Activated CD8-positive, alpha-beta T cell treated with anti-CD3 and anti-CD28 coated beads for 36 hours (primary cell): ENCODE results near the gene LHX1. TPM values are rescaled to one million over a fixed set of nuclear protein-coding genes. Genes with fewer than 3 reads are reported as not detected.

Experiments used
- ATAC-seq: fragments of 200-7000 bp; cut with Tn5 transposase; one replicate; pipeline ENCODE4 v1.10.0; 2021; ENCODE audit warnings: mild to moderate bottlenecking, moderate library complexity
- CTCF ChIA-PET: fragments of 350-600 bp; sonication (Branson Sonifier 250); formaldehyde crosslinking; loops from one replicate; lab custom pipeline; 2021; ENCODE audit warnings: antibody characterized with exemption; lab: Charles Lee
- POLR2A ChIA-PET: fragments of 350-600 bp; sonication (Branson Sonifier 250); formaldehyde crosslinking; loops from one replicate; lab custom pipeline; 2021; ENCODE audit warnings: antibody characterized with exemption; lab: Charles Lee
- DNase-seq: peaks from one replicate; pipeline ENCODE4 v3.0.0-alpha.2; 2020
- H3K27ac Mint-ChIP-seq: one replicate; pipeline ENCODE4 v1.8.0; 2021; ENCODE audit warnings: mild to moderate bottlenecking, mixed read lengths
- H3K27me3 Mint-ChIP-seq: one replicate; pipeline ENCODE4 v1.8.0; 2021; ENCODE audit warnings: mixed read lengths
- H3K36me3 Mint-ChIP-seq: one replicate; pipeline ENCODE4 v1.8.0; 2021; ENCODE audit warnings: low read depth, mixed read lengths
- H3K4me1 Mint-ChIP-seq: one replicate; pipeline ENCODE4 v1.8.0; 2021; ENCODE audit warnings: low read depth, mixed read lengths
- H3K4me3 Mint-ChIP-seq: one replicate; pipeline ENCODE4 v1.8.0; 2021; ENCODE audit warnings: mild to moderate bottlenecking, moderate library complexity, mixed read lengths
- H3K9me3 Mint-ChIP-seq: one replicate; pipeline ENCODE4 v1.8.0; 2021; ENCODE audit warnings: mixed read lengths
- intact Hi-C: fragments of 100-400 bp; cut with micrococcal nuclease; formaldehyde crosslinking; loops from one replicate; pipeline ENCODE4 v1.10.0; 2022
- total RNA-seq, 2 experiments: library from RNA; stranded (reverse); gene quantifications; one replicate each; pipeline ENCODE4 v1.2.3, GENCODE V29; 2021
- TF ChIP-seq, protein P1 (sequence below): fragments of 200-600 bp; IDR thresholded peaks from one replicate; pipeline ENCODE4 v1.8.0; 2022; ENCODE audit warnings: antibody characterized with exemption, mild to moderate bottlenecking

Gene LHX1
- total RNA-seq, 2 experiments from 2014 or later, result not detected

DNA sequence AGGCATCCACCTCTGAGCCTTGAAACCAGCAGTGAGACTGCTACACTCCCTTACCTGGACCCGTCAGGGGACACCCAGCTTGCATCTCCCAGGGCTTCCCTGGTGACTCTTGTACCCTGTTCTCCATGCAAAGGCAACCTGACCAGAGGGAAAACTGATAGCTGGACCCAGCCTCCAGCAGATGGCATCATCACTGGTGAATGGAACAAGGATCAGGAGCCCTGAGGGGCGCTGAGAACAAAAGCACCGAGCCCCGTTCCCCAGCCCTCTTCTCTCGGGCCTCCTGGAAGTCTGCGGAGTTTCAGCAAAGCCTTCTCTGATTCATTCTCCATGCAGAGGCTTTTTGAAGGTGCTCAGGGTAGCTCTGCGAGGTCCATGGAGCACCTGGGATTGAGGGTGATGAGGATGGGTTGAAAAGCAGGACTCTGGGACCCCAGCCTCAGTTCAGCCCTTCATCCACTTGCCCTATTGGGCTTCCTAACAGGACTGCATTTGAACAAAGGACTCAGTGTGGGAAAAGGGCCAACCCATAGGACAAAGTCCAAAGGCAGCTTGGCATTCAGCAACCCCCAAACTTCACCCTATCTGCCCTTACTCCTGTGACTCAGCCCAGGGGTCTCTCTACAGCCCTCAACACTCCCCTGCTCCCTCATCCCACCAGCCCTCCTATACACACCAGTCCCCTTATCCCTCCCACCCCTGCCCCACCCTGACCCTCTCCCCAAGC is 45.0 kb upstream of the LHX1 start:
- Mint-ChIP-seq H3K27ac (no peak overlapping the region), H3K27me3 (peaks cover 4% of the 10 kb centered on the region), H3K9me3 (no peaks in the 10 kb centered on the region), H3K36me3 (no peaks in the 10 kb centered on the region), H3K4me1 (no peaks in the 10 kb centered on the region), H3K4me3 (no peak overlapping the region)
- TF ChIP-seq, protein P1, sequence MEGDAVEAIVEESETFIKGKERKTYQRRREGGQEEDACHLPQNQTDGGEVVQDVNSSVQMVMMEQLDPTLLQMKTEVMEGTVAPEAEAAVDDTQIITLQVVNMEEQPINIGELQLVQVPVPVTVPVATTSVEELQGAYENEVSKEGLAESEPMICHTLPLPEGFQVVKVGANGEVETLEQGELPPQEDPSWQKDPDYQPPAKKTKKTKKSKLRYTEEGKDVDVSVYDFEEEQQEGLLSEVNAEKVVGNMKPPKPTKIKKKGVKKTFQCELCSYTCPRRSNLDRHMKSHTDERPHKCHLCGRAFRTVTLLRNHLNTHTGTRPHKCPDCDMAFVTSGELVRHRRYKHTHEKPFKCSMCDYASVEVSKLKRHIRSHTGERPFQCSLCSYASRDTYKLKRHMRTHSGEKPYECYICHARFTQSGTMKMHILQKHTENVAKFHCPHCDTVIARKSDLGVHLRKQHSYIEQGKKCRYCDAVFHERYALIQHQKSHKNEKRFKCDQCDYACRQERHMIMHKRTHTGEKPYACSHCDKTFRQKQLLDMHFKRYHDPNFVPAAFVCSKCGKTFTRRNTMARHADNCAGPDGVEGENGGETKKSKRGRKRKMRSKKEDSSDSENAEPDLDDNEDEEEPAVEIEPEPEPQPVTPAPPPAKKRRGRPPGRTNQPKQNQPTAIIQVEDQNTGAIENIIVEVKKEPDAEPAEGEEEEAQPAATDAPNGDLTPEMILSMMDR, result no peak
- POLR2A ChIA-PET, result no interaction called here
- intact Hi-C loops, result loop anchor here (10.0 kb wide), 1 partner anchor 63 kb away; no protein-coding TSS in a partner anchor
- DNase-seq, result no peak
- CTCF ChIA-PET, result no interaction called here
- no peak for ATAC-seq

DNA sequence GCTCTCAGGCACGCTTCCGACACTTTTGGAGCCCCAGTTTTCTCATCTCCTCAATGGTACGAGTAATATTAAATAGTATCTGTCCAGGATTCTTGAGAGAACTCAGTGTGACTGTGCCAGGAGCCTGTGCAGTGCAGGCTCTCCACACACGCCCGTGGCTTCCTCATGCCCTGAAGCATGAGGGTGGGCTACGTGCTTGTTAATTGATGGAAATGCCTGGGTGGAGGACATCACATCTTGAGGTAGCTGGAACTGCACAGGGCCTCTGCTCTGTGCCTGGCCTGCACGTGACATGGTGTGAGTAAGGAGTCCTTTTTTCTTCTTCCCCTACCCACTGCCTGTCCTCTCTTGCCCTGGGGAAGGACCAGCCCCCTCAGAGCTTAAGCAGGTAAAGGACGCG is 43.1 kb upstream of the LHX1 start:
- H3K4me3 Mint-ChIP-seq, result no peak overlapping the region
- ATAC-seq (no peak), DNase-seq (no peak)
- no peak overlapping the region for H3K27ac Mint-ChIP-seq
- no peaks in the 10 kb centered on the region for H3K9me3 Mint-ChIP-seq
- intact Hi-C loops, result loop anchor here (10.0 kb wide), 1 partner anchor 61 kb away; no protein-coding TSS in a partner anchor
- ChIA-PET POLR2A (no interaction called here), CTCF (no interaction called here)
- no peaks in the 10 kb centered on the region for H3K36me3 Mint-ChIP-seq
- H3K4me1 Mint-ChIP-seq, result no peaks in the 10 kb centered on the region
- TF ChIP-seq, protein P1, result no peak
- peaks cover 3% of the 10 kb centered on the region for H3K27me3 Mint-ChIP-seq

DNA sequence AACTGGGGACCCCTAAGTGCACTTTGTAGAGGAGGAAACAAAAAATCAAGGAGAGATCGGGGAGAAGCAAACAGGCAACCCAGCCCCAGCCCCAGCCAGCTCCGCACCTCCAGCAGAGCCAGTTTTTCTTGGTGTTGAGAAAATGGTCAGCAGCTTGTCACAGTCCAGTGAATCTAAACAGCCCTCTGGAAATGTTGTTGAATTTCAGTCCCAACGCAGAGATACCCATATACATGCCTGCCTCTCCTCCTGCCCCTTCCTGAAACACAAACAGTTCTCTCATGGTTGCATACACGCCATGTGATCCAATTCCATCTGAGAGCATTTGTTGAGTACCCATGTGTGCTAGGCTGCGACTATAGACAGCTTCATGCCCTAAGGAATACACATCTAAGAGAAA is 42.4 kb upstream of the LHX1 start:
- intact Hi-C loops, result loop anchor here (10.0 kb wide), 1 partner anchor 60 kb away; no protein-coding TSS in a partner anchor
- ChIA-PET POLR2A (no interaction called here), CTCF (no interaction called here)
- Mint-ChIP-seq H3K27ac (no peak overlapping the region), H3K36me3 (no peaks in the 10 kb centered on the region), H3K4me3 (no peak overlapping the region), H3K9me3 (no peaks in the 10 kb centered on the region), H3K27me3 (peaks cover 5% of the 10 kb centered on the region), H3K4me1 (no peaks in the 10 kb centered on the region)
- ATAC-seq, result no peak
- no peak for DNase-seq
- TF ChIP-seq, protein P1, result no peak

DNA sequence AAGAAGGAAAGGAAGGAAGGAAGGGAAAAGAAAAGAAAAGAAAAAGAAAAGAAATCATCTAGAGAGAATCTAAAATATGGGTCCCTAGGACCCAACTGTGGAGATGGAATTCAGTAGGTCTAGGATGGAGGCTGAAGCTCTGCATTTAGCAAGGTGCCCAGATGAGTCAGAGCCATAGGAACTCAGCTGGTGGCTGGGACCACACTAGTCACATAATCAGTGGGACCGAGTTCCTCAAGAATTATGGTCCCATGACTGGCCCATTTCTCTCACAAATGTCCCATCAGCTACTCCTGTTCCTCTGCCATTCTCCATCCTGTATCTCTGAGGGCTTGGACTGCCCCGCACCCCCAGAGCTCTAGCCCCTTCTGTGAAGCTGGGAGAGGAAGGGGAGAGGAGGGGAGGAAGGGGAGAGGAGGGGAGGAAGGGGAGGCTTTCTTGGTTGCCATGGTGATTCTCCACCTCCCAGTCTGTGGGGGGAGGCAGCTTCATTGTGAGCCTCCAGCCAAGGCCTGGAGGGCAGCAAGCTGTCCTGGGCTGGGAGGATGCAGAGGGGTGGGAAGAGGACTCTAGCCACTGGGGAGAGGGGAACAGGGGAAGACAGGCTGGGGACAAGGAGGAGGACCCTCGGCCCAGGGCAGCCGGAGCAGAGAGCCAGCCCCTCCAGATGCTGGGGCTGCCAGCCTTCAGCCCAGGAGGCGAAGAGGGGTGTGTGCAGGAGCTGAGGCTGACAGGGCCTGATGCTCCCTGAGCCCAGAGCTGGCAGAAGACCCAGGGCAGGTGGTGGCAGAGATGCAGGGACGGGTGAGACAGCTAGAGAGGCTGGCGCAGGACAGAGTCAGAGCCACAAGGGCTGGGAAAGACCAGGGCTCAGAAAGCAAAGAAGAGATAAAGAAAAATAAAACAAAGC is 37.8 kb upstream of the LHX1 start:
- no peak for DNase-seq
- Mint-ChIP-seq H3K27ac (no peak overlapping the region), H3K27me3 (peaks cover 7% of the 10 kb centered on the region), H3K9me3 (no peaks in the 10 kb centered on the region), H3K4me1 (no peaks in the 10 kb centered on the region), H3K36me3 (no peaks in the 10 kb centered on the region), H3K4me3 (no peak overlapping the region)
- POLR2A ChIA-PET, result no interaction called here
- no peak for ATAC-seq
- CTCF ChIA-PET, result no interaction called here
- intact Hi-C loops, result loop anchor here (10.0 kb wide), 1 partner anchor 55 kb away; no protein-coding TSS in a partner anchor
- TF ChIP-seq, protein P1, result no peak

DNA sequence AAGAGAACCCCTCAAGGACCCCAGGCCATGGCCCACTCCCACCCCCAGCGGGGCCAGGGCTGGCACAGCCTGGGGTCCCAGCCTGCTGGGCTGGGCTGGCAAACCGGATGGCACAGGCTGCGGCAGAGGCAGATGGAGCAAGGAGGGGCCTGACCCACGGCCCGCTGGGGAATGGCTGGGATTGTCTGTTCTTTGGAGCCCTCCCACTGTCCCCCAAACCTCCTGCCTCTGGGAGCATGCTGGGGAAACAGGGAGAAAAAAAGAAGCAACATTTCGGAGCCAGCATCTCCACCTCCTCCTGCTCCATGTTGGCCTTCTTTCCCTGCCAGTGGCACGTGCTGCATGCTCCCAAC is 37.1 kb upstream of the LHX1 start:
- H3K9me3 Mint-ChIP-seq, result no peaks in the 10 kb centered on the region
- H3K4me1 Mint-ChIP-seq, result no peaks in the 10 kb centered on the region
- H3K27ac Mint-ChIP-seq, result no peak overlapping the region
- DNase-seq (no peak), ATAC-seq (no peak)
- TF ChIP-seq, protein P1, result no peak
- ChIA-PET CTCF (no interaction called here), POLR2A (no interaction called here)
- H3K4me3 Mint-ChIP-seq, result no peak overlapping the region
- H3K27me3 Mint-ChIP-seq, result peaks cover 5% of the 10 kb centered on the region
- H3K36me3 Mint-ChIP-seq, result no peaks in the 10 kb centered on the region
- intact Hi-C loops, result no loop called here
